HepG2 (cell line): ENCODE measurements around the gene CTSZ. TPM values are rescaled to one million over a fixed set of nuclear protein-coding genes. Genes with fewer than 3 reads are reported as not detected.

Experiments
- ASH2L ChIP-seq: fragments of 300-600, 200-600 bp; sonication (generic); IDR thresholded peaks from 2 replicates; pipeline ENCODE4 v1.7.0; 2017; ENCODE audit warnings: low read depth, mild to moderate bottlenecking, moderate library complexity, mixed read lengths, low read length; ENCODE audit not compliant: insufficient read length
- FOXO4 ChIP-seq: sonication (generic); formaldehyde crosslinking; conservative IDR thresholded peaks from 2 replicates; pipeline ENCODE4 v1.8.1; 2023; ENCODE audit warnings: missing genetic modification reagents
- ISL2 ChIP-seq: sonication (generic); formaldehyde crosslinking; IDR thresholded peaks from 2 replicates; pipeline ENCODE4 v1.5.0; 2020; ENCODE audit warnings: missing genetic modification reagents
- ZNF124 ChIP-seq: sonication (generic); formaldehyde crosslinking; IDR thresholded peaks from 2 replicates; pipeline ENCODE4 v1.4.0; 2020; ENCODE audit warnings: missing genetic modification reagents
- ZNF430 ChIP-seq: sonication (generic); formaldehyde crosslinking; IDR thresholded peaks from 2 replicates; pipeline ENCODE4 v1.9.0; 2021; ENCODE audit warnings: mild to moderate bottlenecking, missing genetic modification reagents
- ZNF550 ChIP-seq: sonication (generic); formaldehyde crosslinking; IDR thresholded peaks from 2 replicates; pipeline ENCODE4 v1.4.0; 2020; ENCODE audit warnings: mild to moderate bottlenecking, missing genetic modification reagents, borderline replicate concordance
- ZNF879 ChIP-seq: sonication (generic); formaldehyde crosslinking; IDR thresholded peaks from 2 replicates; pipeline ENCODE4 v1.8.1; 2023; ENCODE audit warnings: missing genetic modification reagents
- polyA plus RNA-seq, 8 experiments: library from polyadenylated mRNA; depleted of rRNA in 3 of 8; stranded (reverse) in 7 of 8; unstranded in 1 of 8; fragments of >200 nt; fragmentation: Illumina TruSeq in 4 of 8; extraction: Trizol in 4 of 8; gene quantifications; 2 replicates each; pipeline versions ENCODE4 v1.2.1 to v1.2.3, GENCODE V29; 2011 to 2016; ENCODE audit warnings: low read depth in 4 of 8, missing spikeins in 1 of 8, mixed read lengths in 1 of 8; ENCODE audit not compliant: insufficient read depth in 1 of 8
- total RNA-seq, 5 experiments: library from RNA; depleted of rRNA; stranded (reverse); fragments of >200 nt; fragmentation: Illumina TruSeq; extraction: Trizol; gene quantifications; 2 replicates each; pipeline ENCODE4 v1.2.3, GENCODE V29; 2016; ENCODE audit warnings: low read depth in 1 of 5
- TF ChIP-seq, protein P1 (sequence below): sonication (generic); formaldehyde crosslinking; IDR thresholded peaks from 2 replicates; pipeline ENCODE4 v1.5.1; 2020; ENCODE audit warnings: mild to moderate bottlenecking, missing genetic modification reagents, borderline replicate concordance
- TF ChIP-seq, protein P2 (sequence below): sonication (generic); formaldehyde crosslinking; IDR thresholded peaks from 2 replicates; pipeline ENCODE4 v1.5.1; 2020; ENCODE audit warnings: mild to moderate bottlenecking, missing genetic modification reagents, moderate library complexity
- TF ChIP-seq, protein P3 (sequence below): sonication (generic); formaldehyde crosslinking; IDR thresholded peaks from 2 replicates; pipeline ENCODE4 v1.8.1; 2023; ENCODE audit warnings: mild to moderate bottlenecking, missing genetic modification reagents
- TF ChIP-seq, protein P4 (sequence below): sonication (generic); formaldehyde crosslinking; IDR thresholded peaks from 2 replicates; pipeline ENCODE4 v1.4.0; 2020; ENCODE audit warnings: missing genetic modification reagents

The CTSZ gene
- total and polyA plus RNA-seq, 2 of the 13 experiments (the other 11 are each of a cell fraction or from before 2014, with no cell fraction given), result 0.33 TPM; not detected in 1

GRCh38 chr20:58995461-58996225, 11.4 kb downstream of the CTSZ start (continued):
- TF ChIP-seq, protein P1, sequence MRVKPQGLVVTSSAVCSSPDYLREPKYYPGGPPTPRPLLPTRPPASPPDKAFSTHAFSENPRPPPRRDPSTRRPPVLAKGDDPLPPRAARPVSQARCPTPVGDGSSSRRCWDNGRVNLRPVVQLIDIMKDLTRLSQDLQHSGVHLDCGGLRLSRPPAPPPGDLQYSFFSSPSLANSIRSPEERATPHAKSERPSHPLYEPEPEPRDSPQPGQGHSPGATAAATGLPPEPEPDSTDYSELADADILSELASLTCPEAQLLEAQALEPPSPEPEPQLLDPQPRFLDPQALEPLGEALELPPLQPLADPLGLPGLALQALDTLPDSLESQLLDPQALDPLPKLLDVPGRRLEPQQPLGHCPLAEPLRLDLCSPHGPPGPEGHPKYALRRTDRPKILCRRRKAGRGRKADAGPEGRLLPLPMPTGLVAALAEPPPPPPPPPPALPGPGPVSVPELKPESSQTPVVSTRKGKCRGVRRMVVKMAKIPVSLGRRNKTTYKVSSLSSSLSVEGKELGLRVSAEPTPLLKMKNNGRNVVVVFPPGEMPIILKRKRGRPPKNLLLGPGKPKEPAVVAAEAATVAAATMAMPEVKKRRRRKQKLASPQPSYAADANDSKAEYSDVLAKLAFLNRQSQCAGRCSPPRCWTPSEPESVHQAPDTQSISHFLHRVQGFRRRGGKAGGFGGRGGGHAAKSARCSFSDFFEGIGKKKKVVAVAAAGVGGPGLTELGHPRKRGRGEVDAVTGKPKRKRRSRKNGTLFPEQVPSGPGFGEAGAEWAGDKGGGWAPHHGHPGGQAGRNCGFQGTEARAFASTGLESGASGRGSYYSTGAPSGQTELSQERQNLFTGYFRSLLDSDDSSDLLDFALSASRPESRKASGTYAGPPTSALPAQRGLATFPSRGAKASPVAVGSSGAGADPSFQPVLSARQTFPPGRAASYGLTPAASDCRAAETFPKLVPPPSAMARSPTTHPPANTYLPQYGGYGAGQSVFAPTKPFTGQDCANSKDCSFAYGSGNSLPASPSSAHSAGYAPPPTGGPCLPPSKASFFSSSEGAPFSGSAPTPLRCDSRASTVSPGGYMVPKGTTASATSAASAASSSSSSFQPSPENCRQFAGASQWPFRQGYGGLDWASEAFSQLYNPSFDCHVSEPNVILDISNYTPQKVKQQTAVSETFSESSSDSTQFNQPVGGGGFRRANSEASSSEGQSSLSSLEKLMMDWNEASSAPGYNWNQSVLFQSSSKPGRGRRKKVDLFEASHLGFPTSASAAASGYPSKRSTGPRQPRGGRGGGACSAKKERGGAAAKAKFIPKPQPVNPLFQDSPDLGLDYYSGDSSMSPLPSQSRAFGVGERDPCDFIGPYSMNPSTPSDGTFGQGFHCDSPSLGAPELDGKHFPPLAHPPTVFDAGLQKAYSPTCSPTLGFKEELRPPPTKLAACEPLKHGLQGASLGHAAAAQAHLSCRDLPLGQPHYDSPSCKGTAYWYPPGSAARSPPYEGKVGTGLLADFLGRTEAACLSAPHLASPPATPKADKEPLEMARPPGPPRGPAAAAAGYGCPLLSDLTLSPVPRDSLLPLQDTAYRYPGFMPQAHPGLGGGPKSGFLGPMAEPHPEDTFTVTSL (CRISPR knock-in tag), result peak; percentile 54; the same call in 1 of the 2 replicates
- TF ChIP-seq, protein P2, sequence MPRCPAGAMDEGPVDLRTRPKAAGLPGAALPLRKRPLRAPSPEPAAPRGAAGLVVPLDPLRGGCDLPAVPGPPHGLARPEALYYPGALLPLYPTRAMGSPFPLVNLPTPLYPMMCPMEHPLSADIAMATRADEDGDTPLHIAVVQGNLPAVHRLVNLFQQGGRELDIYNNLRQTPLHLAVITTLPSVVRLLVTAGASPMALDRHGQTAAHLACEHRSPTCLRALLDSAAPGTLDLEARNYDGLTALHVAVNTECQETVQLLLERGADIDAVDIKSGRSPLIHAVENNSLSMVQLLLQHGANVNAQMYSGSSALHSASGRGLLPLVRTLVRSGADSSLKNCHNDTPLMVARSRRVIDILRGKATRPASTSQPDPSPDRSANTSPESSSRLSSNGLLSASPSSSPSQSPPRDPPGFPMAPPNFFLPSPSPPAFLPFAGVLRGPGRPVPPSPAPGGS (CRISPR knock-in tag), result no peak
- no peak for TF ChIP-seq FOXO4 (CRISPR knock-in tag)
- TF ChIP-seq ZNF550 (CRISPR knock-in tag), result peak; percentile 96
- TF ChIP-seq, protein P3, sequence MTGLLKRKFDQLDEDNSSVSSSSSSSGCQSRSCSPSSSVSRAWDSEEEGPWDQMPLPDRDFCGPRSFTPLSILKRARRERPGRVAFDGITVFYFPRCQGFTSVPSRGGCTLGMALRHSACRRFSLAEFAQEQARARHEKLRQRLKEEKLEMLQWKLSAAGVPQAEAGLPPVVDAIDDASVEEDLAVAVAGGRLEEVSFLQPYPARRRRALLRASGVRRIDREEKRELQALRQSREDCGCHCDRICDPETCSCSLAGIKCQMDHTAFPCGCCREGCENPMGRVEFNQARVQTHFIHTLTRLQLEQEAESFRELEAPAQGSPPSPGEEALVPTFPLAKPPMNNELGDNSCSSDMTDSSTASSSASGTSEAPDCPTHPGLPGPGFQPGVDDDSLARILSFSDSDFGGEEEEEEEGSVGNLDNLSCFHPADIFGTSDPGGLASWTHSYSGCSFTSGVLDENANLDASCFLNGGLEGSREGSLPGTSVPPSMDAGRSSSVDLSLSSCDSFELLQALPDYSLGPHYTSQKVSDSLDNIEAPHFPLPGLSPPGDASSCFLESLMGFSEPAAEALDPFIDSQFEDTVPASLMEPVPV, result 0 out of 2 replicates have a peak, but pooled peaks have one; percentile 28
- TF ChIP-seq ASH2L, result peak; percentile 49
- TF ChIP-seq ZNF879 (CRISPR knock-in tag), result no peak
- TF ChIP-seq, protein P4, sequence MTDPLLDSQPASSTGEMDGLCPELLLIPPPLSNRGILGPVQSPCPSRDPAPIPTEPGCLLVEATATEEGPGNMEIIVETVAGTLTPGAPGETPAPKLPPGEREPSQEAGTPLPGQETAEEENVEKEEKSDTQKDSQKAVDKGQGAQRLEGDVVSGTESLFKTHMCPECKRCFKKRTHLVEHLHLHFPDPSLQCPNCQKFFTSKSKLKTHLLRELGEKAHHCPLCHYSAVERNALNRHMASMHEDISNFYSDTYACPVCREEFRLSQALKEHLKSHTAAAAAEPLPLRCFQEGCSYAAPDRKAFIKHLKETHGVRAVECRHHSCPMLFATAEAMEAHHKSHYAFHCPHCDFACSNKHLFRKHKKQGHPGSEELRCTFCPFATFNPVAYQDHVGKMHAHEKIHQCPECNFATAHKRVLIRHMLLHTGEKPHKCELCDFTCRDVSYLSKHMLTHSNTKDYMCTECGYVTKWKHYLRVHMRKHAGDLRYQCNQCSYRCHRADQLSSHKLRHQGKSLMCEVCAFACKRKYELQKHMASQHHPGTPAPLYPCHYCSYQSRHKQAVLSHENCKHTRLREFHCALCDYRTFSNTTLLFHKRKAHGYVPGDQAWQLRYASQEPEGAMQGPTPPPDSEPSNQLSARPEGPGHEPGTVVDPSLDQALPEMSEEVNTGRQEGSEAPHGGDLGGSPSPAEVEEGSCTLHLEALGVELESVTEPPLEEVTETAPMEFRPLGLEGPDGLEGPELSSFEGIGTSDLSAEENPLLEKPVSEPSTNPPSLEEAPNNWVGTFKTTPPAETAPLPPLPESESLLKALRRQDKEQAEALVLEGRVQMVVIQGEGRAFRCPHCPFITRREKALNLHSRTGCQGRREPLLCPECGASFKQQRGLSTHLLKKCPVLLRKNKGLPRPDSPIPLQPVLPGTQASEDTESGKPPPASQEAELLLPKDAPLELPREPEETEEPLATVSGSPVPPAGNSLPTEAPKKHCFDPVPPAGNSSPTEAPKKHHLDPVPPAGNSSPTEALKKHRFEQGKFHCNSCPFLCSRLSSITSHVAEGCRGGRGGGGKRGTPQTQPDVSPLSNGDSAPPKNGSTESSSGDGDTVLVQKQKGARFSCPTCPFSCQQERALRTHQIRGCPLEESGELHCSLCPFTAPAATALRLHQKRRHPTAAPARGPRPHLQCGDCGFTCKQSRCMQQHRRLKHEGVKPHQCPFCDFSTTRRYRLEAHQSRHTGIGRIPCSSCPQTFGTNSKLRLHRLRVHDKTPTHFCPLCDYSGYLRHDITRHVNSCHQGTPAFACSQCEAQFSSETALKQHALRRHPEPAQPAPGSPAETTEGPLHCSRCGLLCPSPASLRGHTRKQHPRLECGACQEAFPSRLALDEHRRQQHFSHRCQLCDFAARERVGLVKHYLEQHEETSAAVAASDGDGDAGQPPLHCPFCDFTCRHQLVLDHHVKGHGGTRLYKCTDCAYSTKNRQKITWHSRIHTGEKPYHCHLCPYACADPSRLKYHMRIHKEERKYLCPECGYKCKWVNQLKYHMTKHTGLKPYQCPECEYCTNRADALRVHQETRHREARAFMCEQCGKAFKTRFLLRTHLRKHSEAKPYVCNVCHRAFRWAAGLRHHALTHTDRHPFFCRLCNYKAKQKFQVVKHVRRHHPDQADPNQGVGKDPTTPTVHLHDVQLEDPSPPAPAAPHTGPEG (CRISPR knock-in tag), result no peak
- peak; percentile 36; the same call in 1 of the 2 replicates for TF ChIP-seq ZNF124 (CRISPR knock-in tag)
- TF ChIP-seq ZNF430 (CRISPR knock-in tag), result 0 out of 2 replicates have a peak, but pooled peaks have one; percentile 67
- peak; percentile 69 for TF ChIP-seq ISL2 (CRISPR knock-in tag)
